Measurements from ENCODE around the gene FRMD1.

Gene FRMD1

GRCh38 chr6:168078943-168079405 is at the start of gene FRMD1:
TSS of gene FRMD1 (minus strand) at chr6:168079212. CDS start at chr6:168079094, 118 bp downstream.
- no peak for DNase-seq

- DNase-seq, result no peak
These were observed 49.1 kb upstream of the FRMD1 start for GRCh38 chr6:168128006-168128630.

GRCh38 chr6:168127384-168127868 is 48.4 kb upstream of the FRMD1 start:
- DNase-seq, result no peak

- DNase-seq, result no peak
These were observed 47.8 kb upstream of the FRMD1 start for GRCh38 chr6:168126566-168127383.

- DNase-seq, result no peak
These were observed 46.5 kb upstream of the FRMD1 start for GRCh38 chr6:168125429-168126001.

- no peak for DNase-seq
These were observed 45.9 kb upstream of the FRMD1 start for GRCh38 chr6:168124921-168125320.

GRCh38 chr6:168124158-168124557 is 45.1 kb upstream of the FRMD1 start:
- DNase-seq, result no peak

GRCh38 chr6:168123165-168123911 is 44.3 kb upstream of the FRMD1 start:
- no peak for DNase-seq

- DNase-seq, result no peak
These were observed 43.5 kb upstream of the FRMD1 start for GRCh38 chr6:168122521-168122920.

GRCh38 chr6:168122011-168122410 is 43.0 kb upstream of the FRMD1 start:
- DNase-seq, result no peak

GRCh38 chr6:168121303-168121665 is 42.3 kb upstream of the FRMD1 start:
- DNase-seq, result no peak

- no peak for DNase-seq
These were observed 41.6 kb upstream of the FRMD1 start for GRCh38 chr6:168120390-168121302.

GRCh38 chr6:168119539-168119938 is 40.5 kb upstream of the FRMD1 start:
- no peak for DNase-seq

- DNase-seq, result no peak
These were observed 39.9 kb upstream of the FRMD1 start for GRCh38 chr6:168118935-168119334.

GRCh38 chr6:168117942-168118341 is 38.9 kb upstream of the FRMD1 start:
- DNase-seq, result no peak

- no peak for DNase-seq
These were observed 38.2 kb upstream of the FRMD1 start for GRCh38 chr6:168116975-168117899.

- no peak for DNase-seq
These were observed 37.5 kb upstream of the FRMD1 start for GRCh38 chr6:168116438-168116974.

- no peak for DNase-seq
These were observed 36.9 kb upstream of the FRMD1 start for GRCh38 chr6:168115748-168116437.

GRCh38 chr6:168113226-168113625 is 34.2 kb upstream of the FRMD1 start:
- DNase-seq, result no peak

- no peak for DNase-seq
These were observed 32.9 kb upstream of the FRMD1 start for GRCh38 chr6:168111911-168112310.

Data from activated naive CD4-positive, alpha-beta T cell treated with anti-CD3 and anti-CD28 coated beads, Interleukin-2, amount 50 U/mL, for 16 hours (primary cell).